Natural killer cell treated with Interleukin-12 subunit alpha and Interleukin-12 subunit beta and Interleukin-15 and Interleukin-18, amount 100 ng/mL, for 72 hours (primary cell): ENCODE measurements around the gene LYRM9. TPM values are rescaled to one million over a fixed set of nuclear protein-coding genes. Genes with fewer than 3 reads are reported as not detected.
"Not testable (repeated sequence)": the region's sequence is repeated elsewhere in the genome, so short reads cannot be mapped to it uniquely, and the experiment has no call there.

Experiments used
- ATAC-seq, 2 donors: fragments of 150-1000 bp; cut with Tn5 transposase in 1 of 2; sonication (Bioruptor Pico), chemical (Tn5 transposase) in 1 of 2; 2 replicates each; pipeline ENCODE4 v1.10.0; 2021
- DNase-seq: peaks from one replicate; pipeline ENCODE4 v3.0.0; 2022; ENCODE audit warnings: low spot score
- H3K27ac Mint-ChIP-seq, 2 donors: 1 replicate in 1 of 2; 2 replicates in 1 of 2; pipeline ENCODE4 v1.8.0; 2022; ENCODE audit warnings: mixed read lengths in 2 of 2, mild to moderate bottlenecking in 1 of 2, moderate library complexity in 1 of 2
- H3K27me3 Mint-ChIP-seq, 2 donors: 1 replicate in 1 of 2; 2 replicates in 1 of 2; pipeline ENCODE4 v1.8.0; 2022; ENCODE audit warnings: mixed read lengths in 2 of 2
- H3K36me3 Mint-ChIP-seq: one replicate; pipeline ENCODE4 v1.8.0; 2022; ENCODE audit warnings: mixed read lengths
- H3K4me1 Mint-ChIP-seq, 2 donors: 1 replicate in 1 of 2; 2 replicates in 1 of 2; pipeline ENCODE4 v1.8.0; 2022; ENCODE audit warnings: low read depth in 2 of 2, mixed read lengths in 2 of 2, mild to moderate bottlenecking in 1 of 2
- H3K4me3 Mint-ChIP-seq: one replicate; pipeline ENCODE4 v1.8.0; 2022; ENCODE audit warnings: mixed read lengths
- H3K9me3 Mint-ChIP-seq: 2 replicates; pipeline ENCODE4 v1.8.0; 2022; ENCODE audit warnings: mixed read lengths
- total RNA-seq, 2 donors: library from RNA; stranded (reverse); gene quantifications; one replicate each; pipeline ENCODE4 v1.2.3, GENCODE V29; 2022

Gene LYRM9
- total RNA-seq, 2 donors from 2014 or later = 0.78 to 2.0 TPM

DNA sequence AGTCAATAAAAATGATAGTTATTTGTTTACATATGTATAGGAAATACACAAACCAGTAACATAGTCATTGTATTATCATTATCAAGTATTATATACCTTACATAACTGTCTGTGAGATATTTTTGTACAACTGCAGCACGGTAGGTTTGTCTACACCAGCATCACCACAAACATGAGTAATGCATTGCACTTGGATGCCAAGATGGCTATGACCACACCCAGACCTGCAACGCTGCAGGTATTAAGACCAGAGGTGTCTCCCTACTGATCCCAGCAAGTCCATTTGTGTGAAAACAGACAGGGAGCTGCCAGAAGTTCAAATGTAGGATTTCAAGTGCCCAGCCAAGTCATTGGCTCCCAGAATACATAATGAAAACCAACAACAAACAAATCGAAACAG, 58.6 kb downstream of the LYRM9 start:
- Mint-ChIP-seq H3K4me3 (no peak overlapping the region), H3K9me3 (no peaks in the 10 kb centered on the region)

DNA sequence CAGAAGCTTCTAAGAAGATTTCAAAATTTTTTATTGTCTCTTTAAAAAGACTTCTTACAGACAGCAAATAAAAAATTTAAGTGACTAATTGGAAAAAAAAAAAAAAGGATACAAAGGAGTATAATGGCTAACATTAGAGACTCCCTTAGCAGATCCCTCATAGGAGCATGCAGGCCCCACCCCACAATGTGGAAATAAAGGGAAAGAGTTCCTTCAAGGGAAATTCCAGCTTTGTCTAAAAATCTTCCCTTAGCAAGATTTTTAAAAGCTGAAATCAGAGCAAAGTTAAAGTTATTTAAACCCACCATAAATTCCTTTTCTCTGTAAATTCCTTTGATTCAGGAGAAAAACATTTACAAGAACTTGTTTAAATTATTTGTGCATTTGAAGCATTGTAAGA, 60.3 kb downstream of the LYRM9 start:
- DNase-seq (no peak), ATAC-seq (no peak)
- Mint-ChIP-seq H3K9me3 (no peaks in the 10 kb centered on the region), H3K27ac (no peak overlapping the region), H3K27me3 (peaks cover 3 to 7% of the 10 kb centered on the region in 2 donors), H3K36me3 (peaks cover 4% of the 10 kb centered on the region), H3K4me3 (no peak overlapping the region), H3K4me1 (no peaks in the 10 kb centered on the region)

More for the DNA sequence above, 58.6 kb downstream of the LYRM9 start:
- Mint-ChIP-seq H3K27me3 (no peaks in the 10 kb centered on the region), H3K27ac (no peak overlapping the region), H3K4me1 (no peaks in the 10 kb centered on the region), H3K36me3 (peaks cover 4% of the 10 kb centered on the region)
- ATAC-seq = no peak
- DNase-seq = no peak

DNA sequence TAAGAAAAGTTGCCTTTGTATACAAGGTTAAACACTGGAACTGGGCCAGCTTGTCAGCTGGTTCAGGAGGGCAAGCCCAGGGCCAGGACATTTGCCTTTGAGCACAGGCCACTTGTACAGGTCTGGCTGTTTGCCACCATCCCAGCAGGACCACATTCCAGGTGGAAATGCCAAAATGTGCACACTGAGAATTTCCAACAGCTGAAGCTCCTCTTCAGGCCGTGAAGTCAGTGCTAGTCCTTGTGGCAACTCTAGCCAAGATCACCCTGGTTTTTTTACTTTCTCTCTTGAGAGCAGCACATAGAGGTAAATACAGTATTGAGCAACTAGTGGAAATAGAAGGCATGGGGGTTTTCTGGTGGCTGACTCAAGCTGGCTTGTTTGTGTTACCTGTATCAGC, 63.3 kb downstream of the LYRM9 start:
- H3K9me3 Mint-ChIP-seq, H3K36me3 Mint-ChIP-seq, ATAC-seq, H3K27ac Mint-ChIP-seq, H3K4me3 Mint-ChIP-seq, H3K4me1 Mint-ChIP-seq, DNase-seq: not testable (repeated sequence)
- H3K27me3 Mint-ChIP-seq = peaks cover 3 to 15% of the 10 kb centered on the region in 2 donors

DNA sequence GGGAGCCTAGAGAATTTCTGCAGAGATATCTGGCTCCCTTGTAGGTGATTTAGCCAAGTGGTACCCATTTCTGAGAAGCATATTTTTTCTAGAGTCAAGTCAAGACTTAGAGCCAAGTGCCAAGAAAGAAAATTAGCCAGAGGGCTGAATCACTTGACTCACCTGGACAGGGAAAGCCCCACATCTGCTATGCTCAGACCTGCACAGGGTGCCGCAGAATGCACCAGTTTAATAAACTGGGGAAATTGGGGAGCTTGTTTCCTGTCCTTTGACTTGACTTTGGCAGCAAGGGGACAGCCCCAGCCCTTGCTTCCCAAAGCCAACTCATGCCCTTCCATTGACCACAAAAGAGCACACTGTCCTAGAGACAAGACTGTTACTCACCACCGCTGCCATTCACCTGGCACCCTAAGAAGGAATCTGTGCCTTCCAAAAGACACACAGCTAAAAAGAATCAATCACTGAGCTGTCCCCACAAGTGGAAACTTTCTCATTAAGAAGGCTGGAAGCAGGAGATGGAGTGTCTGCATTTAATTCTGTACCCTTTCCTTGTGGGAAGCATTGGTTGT, 63.9 kb downstream of the LYRM9 start:
- not testable (repeated sequence) for H3K36me3 Mint-ChIP-seq, H3K4me1 Mint-ChIP-seq, DNase-seq, H3K27ac Mint-ChIP-seq, H3K4me3 Mint-ChIP-seq, H3K9me3 Mint-ChIP-seq
- peak in 1 of 2 donors; percentile 15 for ATAC-seq
- H3K27me3 Mint-ChIP-seq = peaks cover 3 to 15% of the 10 kb centered on the region in 2 donors

Other genes starting within 250 kb of the LYRM9 start
- not detected for gene NOS2, start 92.8 kb downstream of the LYRM9 start, total RNA-seq
- gene NLK, start 149.3 kb upstream of the LYRM9 start, total RNA-seq = 10 to 100 TPM; 15.5 to 19.6 TPM